ENCODE results near the gene URI1. TPM values are rescaled to one million over a fixed set of nuclear protein-coding genes. Genes with fewer than 3 reads are reported as not detected.
"Not testable (repeated sequence)": the region's sequence is repeated elsewhere in the genome, so short reads cannot be mapped to it uniquely, and the experiment has no call there.

Gene URI1
- total RNA-seq, 4 donors from 2014 or later = 65.0 to 84.4 (median 71.9) TPM

DNA sequence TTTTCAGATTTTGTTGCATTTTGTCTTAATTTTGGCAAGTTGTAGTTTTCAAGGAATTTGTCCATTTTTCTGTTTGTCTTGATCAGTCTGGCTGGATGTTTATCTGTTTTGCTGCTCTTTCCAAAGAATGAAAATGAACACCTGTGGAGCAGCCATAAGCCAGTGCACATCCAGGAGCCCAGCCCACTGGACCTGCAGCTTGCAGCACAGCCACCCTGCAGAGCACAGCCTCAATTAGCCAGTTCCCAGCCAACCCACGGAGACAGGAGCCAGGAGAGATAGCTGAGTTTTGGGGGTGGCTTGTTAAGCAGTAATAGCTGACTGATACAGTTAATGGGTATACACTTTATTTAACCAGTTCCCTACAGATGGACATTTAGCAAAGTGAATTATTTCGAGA, 38.0 kb upstream of the URI1 start:
- no peaks in the 10 kb centered on the region for H3K36me3 ChIP-seq
- 63% methylated on average over 2 of the region's 2 CpGs; no CpG with 5 or more reads in 1 of the 2 donors for WGBS, 2 donors (ENCODE audit: low coverage in 1 of 2)
- no peak overlapping the region for H3K27ac ChIP-seq
- no peaks in the 10 kb centered on the region for H3K4me1 ChIP-seq
- peaks cover 15% of the 10 kb centered on the region for H3K27me3 ChIP-seq
- TF ChIP-seq, protein P1, sequence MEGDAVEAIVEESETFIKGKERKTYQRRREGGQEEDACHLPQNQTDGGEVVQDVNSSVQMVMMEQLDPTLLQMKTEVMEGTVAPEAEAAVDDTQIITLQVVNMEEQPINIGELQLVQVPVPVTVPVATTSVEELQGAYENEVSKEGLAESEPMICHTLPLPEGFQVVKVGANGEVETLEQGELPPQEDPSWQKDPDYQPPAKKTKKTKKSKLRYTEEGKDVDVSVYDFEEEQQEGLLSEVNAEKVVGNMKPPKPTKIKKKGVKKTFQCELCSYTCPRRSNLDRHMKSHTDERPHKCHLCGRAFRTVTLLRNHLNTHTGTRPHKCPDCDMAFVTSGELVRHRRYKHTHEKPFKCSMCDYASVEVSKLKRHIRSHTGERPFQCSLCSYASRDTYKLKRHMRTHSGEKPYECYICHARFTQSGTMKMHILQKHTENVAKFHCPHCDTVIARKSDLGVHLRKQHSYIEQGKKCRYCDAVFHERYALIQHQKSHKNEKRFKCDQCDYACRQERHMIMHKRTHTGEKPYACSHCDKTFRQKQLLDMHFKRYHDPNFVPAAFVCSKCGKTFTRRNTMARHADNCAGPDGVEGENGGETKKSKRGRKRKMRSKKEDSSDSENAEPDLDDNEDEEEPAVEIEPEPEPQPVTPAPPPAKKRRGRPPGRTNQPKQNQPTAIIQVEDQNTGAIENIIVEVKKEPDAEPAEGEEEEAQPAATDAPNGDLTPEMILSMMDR (IDR thresholded peaks at IDR 0.05) = no peak
- TF ChIP-seq POLR2AphosphoS5 (IDR thresholded peaks at IDR 0.05) (no peak), POLR2A (IDR thresholded peaks at IDR 0.05) (no peak), EP300 (IDR thresholded peaks at IDR 0.05) (no peak)
- no peak for ATAC-seq
- H3K9me3 ChIP-seq = peaks cover 0 to 10% (median 0%) of the 10 kb centered on the region in 3 donors
- no peak overlapping the region for H3K4me3 ChIP-seq

DNA sequence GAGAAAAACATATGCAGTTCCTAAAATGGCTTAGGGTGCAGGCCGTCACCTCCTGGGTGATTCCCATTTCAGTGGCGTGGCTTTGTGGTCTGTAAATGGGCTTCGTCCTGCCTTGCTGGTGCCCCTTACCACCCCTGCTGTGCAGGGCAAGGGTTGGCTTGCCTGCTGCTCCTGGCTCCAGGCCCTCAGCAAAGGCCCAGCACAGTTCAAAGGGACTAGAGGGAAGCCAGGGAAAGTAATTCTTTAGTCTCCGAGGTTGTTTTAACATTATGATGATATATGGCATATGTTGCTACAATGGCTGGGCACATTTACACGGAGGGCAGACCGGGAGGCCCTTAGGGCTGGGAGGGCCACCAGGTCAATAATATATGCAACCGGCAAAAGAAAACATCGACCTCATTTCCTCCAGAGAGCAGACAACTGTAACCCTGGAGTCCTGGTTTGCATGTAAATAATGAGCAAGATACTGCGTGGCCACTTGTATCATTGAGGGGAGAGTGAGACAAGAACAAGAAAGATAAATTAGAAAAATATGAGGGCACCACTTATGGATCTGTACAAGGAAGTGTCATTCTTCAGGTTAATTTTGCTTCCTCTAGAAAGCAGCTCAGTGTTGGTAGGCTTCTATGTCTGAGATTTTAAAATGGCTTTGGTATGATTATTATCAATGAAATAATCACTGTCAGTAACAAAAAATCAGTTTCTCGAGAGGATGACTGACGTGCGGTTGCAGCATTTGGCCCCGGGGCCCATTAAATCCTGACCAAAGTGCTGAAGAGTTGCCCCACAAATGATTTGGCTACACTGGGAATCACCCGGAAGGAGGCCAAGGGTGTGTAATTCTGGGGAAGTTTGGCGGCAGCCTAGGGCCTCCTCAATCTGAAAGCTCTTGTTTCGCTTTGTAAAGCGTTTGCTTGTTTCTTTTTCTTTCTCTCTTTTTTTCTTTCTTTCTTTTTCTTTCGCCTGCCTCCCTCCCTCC, 32.8 kb upstream of the URI1 start:
- TF ChIP-seq POLR2AphosphoS5 (IDR thresholded peaks at IDR 0.05) (no peak), EP300 (IDR thresholded peaks at IDR 0.05) (no peak), POLR2A (IDR thresholded peaks at IDR 0.05) (no peak)
- TF ChIP-seq, protein P1 (IDR thresholded peaks at IDR 0.05) = no peak
- WGBS, 2 donors (ENCODE audit: low coverage in 1 of 2) = 62 to 63% methylated on average over 12 to 16 of the region's 18 CpGs
- no peak overlapping the region for H3K27ac ChIP-seq
- no peaks in the 10 kb centered on the region for H3K4me1 ChIP-seq
- no peak for ATAC-seq
- peaks cover 0 to 3% (median 0%) of the 10 kb centered on the region in 3 donors for H3K9me3 ChIP-seq
- H3K36me3 ChIP-seq = no peaks in the 10 kb centered on the region
- no peaks in the 10 kb centered on the region for H3K27me3 ChIP-seq
- H3K4me3 ChIP-seq = no peak overlapping the region

DNA sequence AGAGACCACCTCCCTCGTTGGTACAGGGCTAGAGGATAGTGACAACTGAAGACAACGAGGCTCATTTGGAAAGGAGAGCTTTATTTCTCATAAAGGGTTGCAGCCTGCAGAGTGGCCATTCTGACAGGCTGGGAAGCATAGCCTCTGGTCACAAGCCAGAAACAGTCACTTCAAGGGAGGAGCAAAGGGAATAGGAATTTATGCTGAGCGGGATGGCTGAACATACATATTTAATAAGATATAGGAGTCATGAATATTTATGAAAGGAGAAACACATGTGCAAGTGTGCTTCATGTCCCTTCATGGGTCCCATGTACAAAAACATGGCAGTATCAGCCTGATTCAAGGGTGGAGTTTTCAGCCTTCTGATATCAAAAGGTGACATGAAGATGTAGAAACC, 27.1 kb upstream of the URI1 start:
- Histone ChIP-seq H3K27ac (no peak overlapping the region), H3K4me1 (no peaks in the 10 kb centered on the region), H3K36me3 (no peaks in the 10 kb centered on the region), H3K9me3 (no peaks in the 10 kb centered on the region), H3K27me3 (no peaks in the 10 kb centered on the region), H3K4me3 (no peak overlapping the region)
- no peak for ATAC-seq
- WGBS, 2 donors (ENCODE audit: low coverage in 1 of 2) = 13 to 35% methylated on average over 2 to 3 of the region's 3 CpGs
- TF ChIP-seq, protein P1 (IDR thresholded peaks at IDR 0.05) = no peak
- TF ChIP-seq POLR2A (IDR thresholded peaks at IDR 0.05) = no peak
- TF ChIP-seq POLR2AphosphoS5 (IDR thresholded peaks at IDR 0.05) = no peak
- no peak for TF ChIP-seq EP300 (IDR thresholded peaks at IDR 0.05)

DNA sequence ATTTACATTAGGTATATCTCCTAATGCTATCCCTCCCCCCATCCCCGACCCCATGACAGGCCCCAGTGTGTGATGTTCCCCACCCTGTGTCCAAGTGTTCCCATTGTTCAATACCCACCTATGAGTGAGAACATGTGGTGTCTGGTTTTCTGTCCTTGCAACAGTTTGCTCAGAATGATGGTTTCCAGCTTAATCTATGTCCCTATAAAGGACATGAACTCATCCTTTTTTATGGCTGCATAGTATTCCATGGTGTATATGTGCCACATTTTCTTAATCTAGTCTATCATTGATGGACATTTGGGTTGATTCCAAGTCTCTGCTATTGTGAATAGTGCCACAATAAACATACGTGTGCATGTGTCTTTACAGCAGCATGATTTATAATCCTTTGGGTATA, 26.2 kb upstream of the URI1 start:
- H3K27me3 ChIP-seq, H3K36me3 ChIP-seq, H3K9me3 ChIP-seq, H3K27ac ChIP-seq, H3K4me1 ChIP-seq, H3K4me3 ChIP-seq, ATAC-seq: not testable (repeated sequence)
- 80% methylated on average over 1 of the region's 2 CpGs; no CpG with 5 or more reads in 1 of the 2 donors for WGBS, 2 donors (ENCODE audit: low coverage in 1 of 2)

DNA sequence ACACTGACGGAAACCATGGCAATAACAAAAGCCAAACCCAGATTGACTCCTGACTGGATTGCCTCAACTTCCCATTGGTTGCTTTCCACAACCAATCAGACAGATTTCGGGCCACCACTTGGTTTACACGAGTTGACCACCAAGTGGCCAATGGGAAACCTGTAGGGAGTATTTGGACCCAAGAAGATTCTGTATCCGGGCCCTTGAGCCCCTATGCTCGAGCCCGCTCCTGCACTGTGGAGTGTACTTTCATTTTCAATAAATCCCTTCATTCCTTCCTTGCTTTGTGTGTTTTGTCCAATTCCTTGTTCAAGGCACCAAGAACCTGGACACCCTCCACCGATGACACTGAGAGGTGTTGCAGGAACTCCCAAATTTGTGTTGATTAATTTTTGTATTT, 24.1 kb upstream of the URI1 start:
- H3K27me3 ChIP-seq = no peaks in the 10 kb centered on the region
- ATAC-seq = no peak
- no peak overlapping the region for H3K4me3 ChIP-seq
- no peak for TF ChIP-seq POLR2A (IDR thresholded peaks at IDR 0.05)
- TF ChIP-seq POLR2AphosphoS5 (IDR thresholded peaks at IDR 0.05) = no peak
- TF ChIP-seq, protein P1 (IDR thresholded peaks at IDR 0.05) = no peak
- TF ChIP-seq EP300 (IDR thresholded peaks at IDR 0.05) = no peak
- no peaks in the 10 kb centered on the region for H3K9me3 ChIP-seq
- no peaks in the 10 kb centered on the region for H3K36me3 ChIP-seq
- no peak overlapping the region for H3K27ac ChIP-seq
- WGBS, 2 donors (ENCODE audit: low coverage in 1 of 2) = 70 to 71% methylated on average over 6 to 7 of the region's 7 CpGs
- H3K4me1 ChIP-seq = no peaks in the 10 kb centered on the region
